GM21576 (cell line): ENCODE measurements around the gene SGTB.
"Not testable (repeated sequence)": the region's sequence is repeated elsewhere in the genome, so short reads cannot be mapped to it uniquely, and the experiment has no call there.

Experiments
- ATAC-seq: cut with Tn5 transposase; IDR thresholded peaks from one replicate; pipeline ENCODE4 v1.9.1; 2021; ENCODE audit warnings: mild to moderate bottlenecking, moderate library complexity; ENCODE audit not compliant: unreplicated experiment

SGTB gene

GRCh38 chr5:65674749-65675148, 47.2 kb downstream of the SGTB start:
- ATAC-seq = no peak

GRCh38 chr5:65672796-65673195, 49.1 kb downstream of the SGTB start:
- no peak for ATAC-seq

- no peak for ATAC-seq
These were observed 53.2 kb downstream of the SGTB start for GRCh38 chr5:65668696-65669095.

GRCh38 chr5:65663804-65664521, 57.9 kb downstream of the SGTB start:
- no peak for ATAC-seq

- ATAC-seq = no peak
These were observed 67.2 kb downstream of the SGTB start for GRCh38 chr5:65654713-65655112.

- ATAC-seq = no peak
These were observed 70.8 kb downstream of the SGTB start for GRCh38 chr5:65651144-65651543.

GRCh38 chr5:65647941-65648340, 74.0 kb downstream of the SGTB start:
- no peak for ATAC-seq

- ATAC-seq = no peak
These were observed 75.0 kb downstream of the SGTB start for GRCh38 chr5:65646938-65647337.

GRCh38 chr5:65640240-65640639, 81.7 kb downstream of the SGTB start:
- no peak for ATAC-seq

- no peak for ATAC-seq
These were observed 90.9 kb downstream of the SGTB start for GRCh38 chr5:65630981-65631380.

GRCh38 chr5:65625743-65626142, 96.2 kb downstream of the SGTB start:
- ATAC-seq = no peak

- ATAC-seq = peak; percentile 74
These were observed 97.0 kb downstream of the SGTB start, which contains the start of the genes SHLD3 and TRAPPC13 for GRCh38 chr5:65624571-65625555. Gene SHLD3, plus strand, starts transcription at chr5:65625027. Its CDS starts 4,561 bp downstream, at chr5:65629588. Gene TRAPPC13, plus strand, starts transcription at chr5:65625027. Its CDS starts 34 bp downstream, at chr5:65625061.

GRCh38 chr5:65624025-65624570, 97.8 kb downstream of the SGTB start, which contains the start of gene TRIM23:
Gene TRIM23, minus strand, starts transcription at chr5:65624333. Its CDS starts 59 bp downstream, at chr5:65624274.
- ATAC-seq = peak; percentile 91

- ATAC-seq = no peak
These were observed 98.4 kb downstream of the SGTB start for GRCh38 chr5:65623482-65623881.

GRCh38 chr5:65621961-65622360, 99.9 kb downstream of the SGTB start:
- not testable (repeated sequence) for ATAC-seq

- no peak for ATAC-seq
These were observed 101.9 kb downstream of the SGTB start for GRCh38 chr5:65620021-65620420.
